Sigmoid colon (tissue), 7 donors: Measurements from ENCODE around the gene EFEMP2. TPM values are rescaled to one million over a fixed set of nuclear protein-coding genes. Genes with fewer than 3 reads are reported as not detected.

Source experiments
- DNase-seq: peaks from one replicate; pipeline ENCODE4 v3.0.0-alpha.2; 2019
- H3K27ac ChIP-seq, 4 donors: fragments of 200-600 bp; sonication (generic); one replicate each; pipeline ENCODE4 v1.5.1; 2016 to 2019; ENCODE audit warnings: mild to moderate bottlenecking in 1 of 4
- H3K27me3 ChIP-seq, 3 donors: fragments of 200-600 bp; sonication (generic); one replicate each; pipeline ENCODE4 v1.5.1; 2019; ENCODE audit warnings: mild to moderate bottlenecking in 1 of 3
- H3K36me3 ChIP-seq, 4 donors: fragments of 200-600 bp; sonication (generic); one replicate each; pipeline ENCODE4 v1.5.1; 2016 to 2019
- H3K4me1 ChIP-seq, 4 donors: fragments of 200-600 bp; sonication (generic); one replicate each; pipeline ENCODE4 v1.5.1; 2017 to 2019
- H3K4me3 ChIP-seq, 4 donors: fragments of 200-600 bp; sonication (generic); one replicate each; pipeline ENCODE4 v1.5.1; 2017 to 2019; ENCODE audit warnings: mild to moderate bottlenecking in 2 of 4, moderate library complexity in 1 of 4
- H3K9me3 ChIP-seq, 4 donors: fragments of 200-600 bp in 3 of 4; sonication (generic) in 3 of 4; one replicate each; pipeline versions ENCODE4 v1.5.1 to v1.6.1; 2013 to 2019
- EP300 ChIP-seq, 4 donors: sonication (generic); formaldehyde crosslinking; IDR thresholded peaks; one replicate each; pipeline ENCODE4 v1.6.1; 2017; ENCODE audit warnings: antibody characterized with exemption in 4 of 4
- POLR2A ChIP-seq, 2 donors: fragments of 450-650 bp; IDR thresholded peaks; one replicate each; pipeline ENCODE4 v1.6.1; 2016; ENCODE audit warnings: antibody characterized with exemption in 2 of 2, mild to moderate bottlenecking in 2 of 2, moderate library complexity in 2 of 2
- POLR2AphosphoS5 ChIP-seq, 4 donors: sonication (generic); formaldehyde crosslinking; IDR thresholded peaks; one replicate each; pipeline ENCODE4 v1.6.1; 2017; ENCODE audit warnings: antibody characterized with exemption in 4 of 4
- WGBS, 2 donors: extraction: QIAGEN DNeasy Blood & Tissue Kit; methylation state at CpG; one replicate each; pipeline ENCODE4 v1.1.7; 2013; 5-methylcytosine and 5-hydroxymethylcytosine counted together
- intact Hi-C: fragments of 100-400 bp; cut with DNase I; formaldehyde crosslinking; loops from one replicate; pipeline ENCODE4 v1.15.1; 2023
- polyA plus RNA-seq, 3 donors: library from polyadenylated mRNA; stranded (reverse); fragments of 200-250 nt; gene quantifications; one replicate each; pipeline ENCODE4 v1.2.3, GENCODE V29; 2013
- total RNA-seq, 4 donors: library from RNA; depleted of rRNA; stranded (reverse); fragments of >200 nt; gene quantifications; one replicate each; pipeline ENCODE4 v1.1.0, GENCODE V29; 2016
- TF ChIP-seq, protein P1 (sequence below), 4 experiments: fragments of 450-650 bp in 3 of 4; fragments of 200-600 bp in 1 of 4; IDR thresholded peaks; one replicate each; pipeline ENCODE4 v1.5.1; 2016 to 2019; ENCODE audit warnings: antibody characterized with exemption in 4 of 4, mild to moderate bottlenecking in 3 of 4, moderate library complexity in 2 of 4
- donor health status: healthy with polysubstance abuse.
- donor health status: Bipolar disorder and iron deficiency.
- donor health status: healthy.

EFEMP2 gene
- total and polyA plus RNA-seq, 7 donors = 8.6 to 120 (median 71.7) TPM

DNA sequence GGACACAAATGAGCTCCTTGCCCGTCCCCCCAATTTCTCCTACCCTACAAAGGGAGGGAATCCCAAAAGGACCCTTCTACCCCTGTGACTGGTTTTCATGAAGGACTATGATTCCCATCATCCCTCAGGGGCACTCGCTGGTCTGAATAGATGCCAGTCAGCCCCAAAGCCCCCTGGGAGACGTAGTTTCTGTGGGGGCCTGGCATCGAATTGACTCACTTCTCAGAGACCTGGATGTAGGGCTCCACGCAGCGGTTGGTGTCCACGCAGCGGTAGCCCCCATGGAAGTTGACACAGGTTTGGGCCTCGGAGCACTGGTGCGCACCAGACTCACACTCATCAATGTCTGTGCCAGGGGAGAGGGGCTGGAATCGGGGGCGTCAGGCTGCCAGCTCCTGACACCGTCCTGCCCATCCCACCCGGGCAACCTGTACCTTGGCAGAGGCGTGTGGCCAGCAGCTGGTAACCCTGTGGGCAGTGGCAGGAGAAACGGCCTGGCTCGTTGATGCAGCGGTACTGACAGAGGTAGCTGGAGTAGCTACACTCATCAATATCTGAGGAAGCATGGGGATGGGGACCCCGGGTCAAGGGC lies 4.4 kb downstream of the EFEMP2 start:
- peak overlapping the region in 3 of 4 donors; percentile 22 to 43 (median 32) for H3K27ac ChIP-seq
- peak; percentile 70 for DNase-seq
- peaks cover 0 to 51% (median 34%) of the 10 kb centered on the region in 4 donors for H3K4me1 ChIP-seq
- no peaks in the 10 kb centered on the region for H3K9me3 ChIP-seq
- TF ChIP-seq POLR2AphosphoS5 (IDR thresholded peaks at IDR 0.05) (peak in 1 of 4 donors; percentile 35), POLR2A (IDR thresholded peaks at IDR 0.05) (no peak)
- WGBS, 2 donors = 83 to 89% methylated on average over 19 of the region's 19 CpGs
- H3K27me3 ChIP-seq = no peaks in the 10 kb centered on the region
- no peak overlapping the region for H3K4me3 ChIP-seq
- peaks cover 23 to 73% (median 46%) of the 10 kb centered on the region in 4 donors for H3K36me3 ChIP-seq
- intact Hi-C loops = no loop called here

DNA sequence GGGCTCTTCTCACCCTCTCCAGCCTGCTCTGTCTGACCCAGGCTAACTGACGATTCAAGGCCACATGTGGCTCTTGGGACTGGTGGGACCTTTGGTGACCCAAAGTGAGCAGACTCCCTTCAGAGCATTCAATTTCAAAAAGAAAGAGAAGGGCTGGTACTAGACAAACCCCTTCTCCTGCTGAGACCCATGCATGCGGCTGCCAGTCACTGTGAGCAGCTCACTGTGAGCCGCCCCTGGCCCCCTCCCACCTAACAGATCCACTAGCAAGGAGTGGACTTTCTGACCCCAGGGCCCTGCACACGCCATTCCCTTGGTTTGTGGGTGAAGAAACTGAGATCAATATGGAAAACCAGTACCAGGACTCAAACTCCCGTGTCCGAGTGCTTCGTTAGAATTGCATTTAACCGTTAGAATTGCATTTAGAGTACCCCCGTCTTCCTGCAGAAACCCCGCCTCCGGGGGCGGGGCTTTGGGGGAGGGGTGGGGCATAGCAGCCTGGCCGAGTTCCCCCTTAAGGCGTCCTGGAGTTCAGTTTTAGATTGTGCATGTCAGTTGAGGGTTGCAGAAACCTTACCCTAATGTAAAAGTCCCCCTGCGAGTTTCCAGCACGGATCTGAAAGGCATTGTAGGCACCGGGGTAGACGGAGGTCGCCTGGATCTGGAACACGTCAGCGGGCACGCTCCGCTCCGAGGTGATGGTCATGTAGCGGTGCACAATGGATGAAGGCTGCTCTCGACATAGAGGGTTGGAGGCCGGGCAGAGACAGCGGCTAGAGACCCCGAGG lies 5.1 kb downstream of the EFEMP2 start:
- no peak for DNase-seq
- H3K4me1 ChIP-seq = peaks cover 0 to 52% (median 38%) of the 10 kb centered on the region in 4 donors
- H3K4me3 ChIP-seq = no peak overlapping the region
- no peaks in the 10 kb centered on the region for H3K9me3 ChIP-seq
- H3K27me3 ChIP-seq = no peaks in the 10 kb centered on the region
- peak overlapping the region in 2 of 4 donors; percentile 22 to 32 for H3K27ac ChIP-seq
- 71 to 79% methylated on average over 29 of the region's 29 CpGs for WGBS, 2 donors
- TF ChIP-seq POLR2A (IDR thresholded peaks at IDR 0.05) (no peak), POLR2AphosphoS5 (IDR thresholded peaks at IDR 0.05) (no peak), EP300 (IDR thresholded peaks at IDR 0.05) (no peak)
- TF ChIP-seq, protein P1, sequence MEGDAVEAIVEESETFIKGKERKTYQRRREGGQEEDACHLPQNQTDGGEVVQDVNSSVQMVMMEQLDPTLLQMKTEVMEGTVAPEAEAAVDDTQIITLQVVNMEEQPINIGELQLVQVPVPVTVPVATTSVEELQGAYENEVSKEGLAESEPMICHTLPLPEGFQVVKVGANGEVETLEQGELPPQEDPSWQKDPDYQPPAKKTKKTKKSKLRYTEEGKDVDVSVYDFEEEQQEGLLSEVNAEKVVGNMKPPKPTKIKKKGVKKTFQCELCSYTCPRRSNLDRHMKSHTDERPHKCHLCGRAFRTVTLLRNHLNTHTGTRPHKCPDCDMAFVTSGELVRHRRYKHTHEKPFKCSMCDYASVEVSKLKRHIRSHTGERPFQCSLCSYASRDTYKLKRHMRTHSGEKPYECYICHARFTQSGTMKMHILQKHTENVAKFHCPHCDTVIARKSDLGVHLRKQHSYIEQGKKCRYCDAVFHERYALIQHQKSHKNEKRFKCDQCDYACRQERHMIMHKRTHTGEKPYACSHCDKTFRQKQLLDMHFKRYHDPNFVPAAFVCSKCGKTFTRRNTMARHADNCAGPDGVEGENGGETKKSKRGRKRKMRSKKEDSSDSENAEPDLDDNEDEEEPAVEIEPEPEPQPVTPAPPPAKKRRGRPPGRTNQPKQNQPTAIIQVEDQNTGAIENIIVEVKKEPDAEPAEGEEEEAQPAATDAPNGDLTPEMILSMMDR (IDR thresholded peaks at IDR 0.05) = no peak
- intact Hi-C loops = no loop called here
- peaks cover 23 to 80% (median 52%) of the 10 kb centered on the region in 4 donors for H3K36me3 ChIP-seq

DNA sequence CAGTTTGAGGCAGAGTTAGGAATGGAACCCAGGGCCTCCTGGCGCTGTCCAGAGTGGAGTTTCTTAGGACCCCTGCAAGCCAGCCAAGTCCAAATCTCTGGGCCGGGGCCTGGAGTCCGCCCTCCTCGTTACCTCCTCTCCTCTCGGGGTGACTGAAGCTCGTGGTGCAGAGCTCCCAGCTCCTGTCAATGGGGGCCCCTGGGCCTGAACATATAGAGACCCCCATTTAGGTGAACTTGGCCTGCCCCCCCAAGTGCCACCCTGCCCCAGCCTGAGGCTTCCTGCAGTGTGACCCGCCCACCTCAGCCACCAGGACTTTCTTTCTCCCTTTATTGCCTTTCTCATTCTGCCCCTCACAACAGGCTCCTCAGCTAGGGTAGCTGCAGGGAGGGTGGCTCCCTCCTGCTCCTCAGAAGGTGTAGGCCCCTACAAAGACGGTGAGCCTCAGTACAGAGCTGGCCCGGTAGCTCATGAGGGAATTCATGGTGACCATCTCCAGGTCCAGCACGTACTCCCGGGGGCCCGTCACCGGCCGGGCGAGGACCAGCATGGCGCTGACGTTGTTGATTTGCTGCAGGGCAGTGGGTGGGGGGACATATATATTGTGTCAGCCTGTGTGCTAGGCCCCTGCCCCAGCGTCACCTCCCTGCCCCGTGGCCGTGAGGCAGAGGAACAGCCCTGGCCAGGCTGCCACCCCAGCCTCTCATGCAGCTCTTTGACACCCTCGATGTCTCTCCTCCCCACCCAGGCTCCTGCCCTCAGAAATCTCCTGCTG lies 5.9 kb downstream of the EFEMP2 start:
- DNase-seq = peak; percentile 67
- Histone ChIP-seq H3K4me3 (no peak overlapping the region), H3K9me3 (no peaks in the 10 kb centered on the region), H3K27me3 (no peaks in the 10 kb centered on the region), H3K27ac (peak overlapping the region in 1 of 4 donors; percentile 22), H3K4me1 (peaks cover 0 to 53% (median 42%) of the 10 kb centered on the region in 4 donors), H3K36me3 (peaks cover 23 to 88% (median 59%) of the 10 kb centered on the region in 4 donors)
- TF ChIP-seq, protein P1 (IDR thresholded peaks at IDR 0.05) = no peak
- no peak for TF ChIP-seq EP300 (IDR thresholded peaks at IDR 0.05)
- no peak for TF ChIP-seq POLR2AphosphoS5 (IDR thresholded peaks at IDR 0.05)
- no peak for TF ChIP-seq POLR2A (IDR thresholded peaks at IDR 0.05)
- 92% methylated on average over 21 of the region's 21 CpGs for WGBS, 2 donors
- intact Hi-C loops = no loop called here

DNA sequence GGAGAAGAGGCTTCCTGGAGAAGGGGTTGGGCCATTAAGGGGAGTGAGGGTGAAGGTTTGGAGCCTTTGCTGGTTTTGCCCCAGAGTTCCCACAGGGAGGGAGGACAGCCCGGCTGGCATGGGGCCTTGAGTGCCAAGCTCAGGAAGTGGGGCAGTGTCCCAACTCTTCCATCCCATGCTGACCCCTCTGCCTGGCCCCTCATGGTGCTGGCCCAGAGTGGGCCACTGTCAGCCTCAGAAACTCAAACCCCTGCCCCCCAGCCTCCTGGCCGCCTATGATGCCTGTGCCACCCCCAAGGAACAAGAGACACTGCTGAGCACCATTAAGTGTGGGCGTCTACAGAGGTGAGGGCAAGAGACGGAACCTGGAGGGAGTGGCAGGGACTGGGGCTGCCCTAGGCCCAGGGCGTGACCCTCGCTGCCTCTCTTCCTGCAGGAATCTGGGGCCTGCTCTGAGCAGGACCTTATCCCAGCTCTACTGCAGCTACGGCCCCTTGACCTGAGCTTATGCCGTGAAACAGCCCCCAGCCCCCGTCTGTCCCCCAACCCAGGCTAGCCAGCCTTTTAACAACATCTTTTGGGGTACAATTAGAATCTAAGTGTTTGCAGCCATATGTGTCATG lies 6.9 kb downstream of the EFEMP2 start:
- peaks cover 0 to 53% (median 40%) of the 10 kb centered on the region in 4 donors for H3K4me1 ChIP-seq
- peaks cover 23 to 88% (median 60%) of the 10 kb centered on the region in 4 donors for H3K36me3 ChIP-seq
- H3K4me3 ChIP-seq = no peak overlapping the region
- TF ChIP-seq, protein P1 (IDR thresholded peaks at IDR 0.05) = no peak
- TF ChIP-seq POLR2AphosphoS5 (IDR thresholded peaks at IDR 0.05) = no peak
- no peak for TF ChIP-seq EP300 (IDR thresholded peaks at IDR 0.05)
- TF ChIP-seq POLR2A (IDR thresholded peaks at IDR 0.05) = no peak
- intact Hi-C loops = no loop called here
- H3K9me3 ChIP-seq = no peaks in the 10 kb centered on the region
- DNase-seq = no peak
- H3K27ac ChIP-seq = no peak overlapping the region
- H3K27me3 ChIP-seq = no peaks in the 10 kb centered on the region
- 83 to 89% methylated on average over 9 of the region's 9 CpGs for WGBS, 2 donors
